Stimulated activated CD8-positive, alpha-beta memory T cell treated with anti-CD3 and anti-CD28 coated beads, Interleukin-7, amount 100 ng/mL, for 24 hours (primary cell): ENCODE results near the gene CNIH2.
"Not testable (repeated sequence)": the region's sequence is repeated elsewhere in the genome, so short reads cannot be mapped to it uniquely, and the experiment has no call there.

Experiments used
- DNase-seq: peaks from one replicate; pipeline ENCODE4 v3.0.0-alpha.2; 2020; ENCODE audit warnings: low read depth

CNIH2 gene

DNA sequence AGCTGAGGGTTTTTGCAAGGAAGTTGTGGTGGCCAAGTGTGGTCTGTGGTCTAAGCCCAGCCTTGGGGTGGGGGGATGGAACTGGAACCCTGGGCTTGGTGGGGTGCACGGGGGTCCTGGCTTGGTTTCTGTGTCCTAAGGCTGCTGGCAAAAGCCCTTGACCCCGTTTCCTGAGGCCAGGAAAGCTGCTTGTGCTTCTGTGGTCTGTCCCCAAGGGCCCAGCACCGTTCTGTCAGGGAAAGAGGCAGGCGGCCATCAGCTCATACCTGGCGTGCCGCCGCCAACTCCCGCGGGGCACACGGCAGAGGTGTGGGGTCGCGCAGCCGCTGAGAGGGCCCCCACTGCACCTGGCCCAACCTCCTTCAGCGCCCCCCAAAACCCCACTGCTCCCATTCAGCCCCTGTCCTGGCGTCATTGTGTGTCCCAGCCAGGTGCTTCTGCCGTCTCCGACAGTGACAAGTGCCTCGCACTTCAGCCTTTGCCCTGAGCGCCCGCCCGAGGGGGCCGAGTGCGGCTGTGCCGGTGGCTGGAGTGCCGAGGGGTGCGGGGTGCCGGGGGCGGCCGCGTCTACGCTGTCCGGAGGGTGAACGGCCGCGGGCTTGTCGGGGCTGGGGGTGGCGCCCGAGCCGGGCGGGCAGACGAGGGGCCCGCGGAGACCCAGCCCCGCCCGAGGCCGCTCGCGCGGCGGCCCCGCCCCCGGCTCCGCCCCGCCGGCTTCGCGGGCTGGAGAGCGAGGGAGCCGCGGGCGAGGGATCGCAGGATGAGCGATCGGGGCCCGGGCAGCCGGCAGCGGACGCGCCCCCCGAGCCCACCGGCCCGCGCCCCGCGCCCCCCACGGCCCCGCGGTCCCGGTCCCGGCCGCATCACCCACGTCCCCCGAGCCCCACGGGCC, at the start of gene CNIH2:
Gene CNIH2, plus strand, starts transcription at position 705 of the 892 bp plus-strand sequence. CDS start 282 bp downstream, outside the sequence.
- no peak for DNase-seq

DNA sequence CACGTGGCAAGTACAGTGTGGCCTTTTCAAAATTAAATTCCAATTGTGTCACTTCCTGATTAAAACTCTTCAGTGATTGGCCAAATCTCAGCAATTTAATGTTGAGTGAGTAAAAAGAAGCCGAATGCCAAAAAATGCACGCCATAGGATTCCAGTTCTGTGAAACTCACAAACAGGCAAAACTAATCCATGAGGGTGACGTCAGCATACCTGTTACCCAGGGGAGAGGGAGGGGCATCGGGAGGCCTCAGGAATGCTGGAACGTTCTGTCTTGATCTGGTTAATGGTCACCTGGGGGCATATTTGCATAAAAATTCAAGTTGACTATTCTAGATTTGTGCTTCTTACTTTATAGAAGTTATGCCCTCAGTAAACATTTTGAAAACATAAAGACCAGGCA, 49.5 kb upstream of the CNIH2 start:
- no peak for DNase-seq

DNA sequence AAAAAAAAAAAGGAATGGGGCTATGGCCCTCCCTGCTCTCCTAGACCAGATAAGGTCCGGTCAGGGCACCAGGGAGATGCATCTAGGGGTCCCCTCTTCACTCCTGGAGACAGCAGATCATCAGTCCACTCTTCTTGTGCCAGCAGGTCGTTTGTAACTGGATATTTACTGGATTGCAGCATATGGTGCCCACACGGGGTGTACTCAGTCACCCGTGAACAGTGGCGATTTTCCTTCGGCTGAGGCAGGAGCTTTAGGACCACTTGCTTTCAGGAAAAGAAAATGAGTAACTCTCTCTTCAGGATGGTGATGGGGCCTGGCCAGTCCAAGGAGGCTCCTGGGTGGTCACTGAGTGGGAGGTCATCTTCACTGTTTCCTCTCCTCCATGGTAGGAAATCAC, 47.8 kb upstream of the CNIH2 start:
- no peak for DNase-seq

DNA sequence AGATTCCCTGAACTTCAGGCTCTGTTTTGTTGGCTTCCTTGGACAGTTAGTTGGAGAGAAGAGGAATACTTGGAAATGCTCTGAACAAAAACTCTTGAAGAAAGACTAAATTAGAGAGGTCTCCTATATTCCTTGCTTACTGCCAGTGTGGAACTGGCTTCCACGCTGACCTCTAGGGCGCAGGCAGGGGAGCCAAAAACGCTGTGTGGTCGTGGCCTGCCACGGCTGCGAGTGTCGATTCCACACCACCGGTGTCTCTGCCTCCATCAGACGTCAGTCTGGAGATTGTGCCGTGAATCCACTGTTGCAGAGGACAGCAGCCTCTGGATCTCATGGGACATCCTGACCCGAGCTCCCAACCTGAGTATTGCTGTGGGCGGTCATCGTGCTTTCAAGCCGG, 47.0 kb upstream of the CNIH2 start:
- no peak for DNase-seq

DNA sequence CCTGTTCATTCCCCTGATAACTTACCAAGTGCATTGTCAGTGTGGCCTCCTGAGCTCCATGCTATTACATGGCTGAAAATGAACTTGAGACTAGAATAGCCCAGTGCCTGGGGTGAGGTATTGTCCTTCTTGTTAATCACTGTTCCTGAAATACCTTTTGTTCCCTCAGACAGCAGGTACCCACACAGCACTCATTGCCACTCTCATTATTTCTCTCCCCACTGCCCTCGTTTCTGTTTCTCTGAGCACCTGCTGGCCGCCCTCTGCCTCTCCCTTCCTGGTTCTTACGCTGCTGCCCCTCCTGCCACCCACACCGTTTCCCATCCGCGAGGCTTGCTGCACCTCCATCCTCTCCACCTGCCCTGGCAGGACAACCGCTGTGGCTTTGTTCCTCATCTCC, 46.4 kb upstream of the CNIH2 start:
- DNase-seq, result no peak

DNA sequence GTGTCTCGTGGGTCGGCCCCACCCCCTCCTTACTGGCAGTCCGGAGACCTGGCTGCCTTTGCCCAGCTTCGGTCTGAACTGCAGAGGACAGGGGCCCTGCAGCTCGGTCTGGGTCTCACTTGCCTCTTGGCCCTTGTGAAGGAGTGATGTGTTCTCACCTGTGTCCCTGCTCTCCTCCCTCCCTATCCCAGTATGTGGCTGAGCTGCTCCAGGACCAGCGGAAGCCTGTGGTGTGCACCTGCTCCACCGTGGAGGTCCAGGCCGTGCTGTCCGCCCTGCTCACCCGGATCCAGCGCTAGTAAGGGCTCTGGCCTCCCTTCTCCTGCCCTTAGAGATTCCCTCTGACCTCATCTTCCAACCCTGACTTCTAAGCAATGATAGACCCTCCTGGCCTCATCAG, 45.2 kb upstream of the CNIH2 start:
- DNase-seq, result no peak

DNA sequence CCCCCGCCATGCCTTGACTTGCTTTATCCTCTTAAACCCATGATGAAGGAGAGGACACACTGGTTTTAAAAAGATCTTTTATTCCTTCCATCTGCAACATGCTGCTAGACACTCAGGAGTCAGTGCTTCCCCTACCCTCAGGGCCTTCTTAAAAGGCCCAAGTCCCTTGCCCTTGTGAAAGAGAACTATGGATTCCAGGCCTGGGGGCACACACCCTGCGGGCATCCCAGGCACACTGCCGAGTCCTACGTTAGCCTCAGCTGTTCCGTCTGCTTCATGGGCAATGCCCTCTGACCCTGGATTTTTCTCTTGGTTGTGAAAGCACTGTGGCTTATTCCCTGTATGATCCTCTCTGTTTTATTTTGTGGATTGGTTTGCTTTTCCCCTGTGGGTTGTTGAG, 44.7 kb upstream of the CNIH2 start:
- DNase-seq, result no peak

DNA sequence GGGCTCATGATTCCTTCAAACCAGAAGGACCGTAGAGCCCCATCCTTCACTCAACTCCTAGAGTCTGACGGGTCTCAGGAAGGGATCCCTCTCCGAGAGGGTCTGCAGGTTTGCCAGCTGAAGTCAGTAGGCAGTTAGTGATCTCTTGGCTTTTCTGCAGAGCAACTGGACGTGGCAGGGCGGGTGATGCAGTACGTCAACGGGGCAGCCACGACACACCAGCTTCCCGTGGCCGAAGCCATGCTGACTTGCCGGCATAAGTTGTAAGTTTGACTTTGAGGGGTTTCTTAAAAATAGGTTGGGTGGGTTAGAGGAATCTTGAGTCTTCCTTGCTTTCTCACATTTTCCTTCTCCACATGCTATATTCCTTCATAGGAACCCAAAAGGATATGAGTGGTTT, 42.8 kb upstream of the CNIH2 start:
- DNase-seq, result no peak

DNA sequence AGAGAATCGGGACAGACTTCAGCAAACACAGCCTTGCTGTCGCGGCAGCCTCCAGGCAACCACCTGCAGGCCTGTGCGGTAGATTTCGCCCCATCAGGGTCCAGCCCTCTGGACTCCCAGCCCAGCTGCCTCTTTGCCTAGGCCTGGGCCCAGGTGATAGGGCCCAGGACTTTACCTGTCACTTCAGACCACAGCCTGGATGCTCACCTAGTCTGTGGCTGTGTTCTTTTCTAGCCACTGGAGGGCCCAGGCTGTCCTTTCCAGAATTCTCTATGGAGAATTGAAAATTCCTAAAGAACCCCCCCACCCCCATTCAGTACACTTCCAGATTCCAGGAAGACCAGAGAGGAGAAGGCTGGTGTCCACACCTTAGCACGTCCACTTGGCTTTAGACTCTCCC, 40.1 kb upstream of the CNIH2 start:
- DNase-seq, result no peak

DNA sequence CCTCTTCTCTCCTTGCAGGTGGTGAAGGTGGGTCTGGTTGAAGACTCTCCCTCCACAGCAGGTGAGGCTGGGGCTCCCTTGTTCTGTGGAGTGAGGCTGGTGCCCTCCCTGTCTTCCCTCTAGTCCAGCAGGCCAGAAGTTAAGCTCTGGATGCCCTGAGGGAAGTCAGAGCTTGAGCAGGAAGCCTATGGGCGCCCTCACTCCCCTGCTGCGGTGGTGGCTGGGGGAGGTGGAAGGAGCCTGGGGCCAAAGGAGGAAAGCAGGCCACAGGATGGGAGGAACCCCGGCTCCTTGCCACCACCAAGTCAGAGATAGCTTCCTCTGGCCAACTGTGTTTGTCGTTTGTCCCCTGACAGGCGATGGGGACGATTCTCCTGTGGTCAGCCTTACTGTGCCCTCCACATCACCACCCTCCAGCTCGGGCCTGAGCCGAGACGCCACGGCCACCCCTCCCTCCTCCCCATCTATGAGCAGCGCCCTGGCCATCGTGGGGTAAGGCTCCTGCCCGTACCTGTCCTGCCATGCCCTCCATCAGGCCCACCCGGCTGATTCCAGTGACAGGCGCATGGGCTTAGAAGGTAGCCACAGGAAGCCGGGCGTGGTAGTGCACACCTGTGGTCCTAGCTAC, 39.1 kb upstream of the CNIH2 start:
- DNase-seq, result no peak

DNA sequence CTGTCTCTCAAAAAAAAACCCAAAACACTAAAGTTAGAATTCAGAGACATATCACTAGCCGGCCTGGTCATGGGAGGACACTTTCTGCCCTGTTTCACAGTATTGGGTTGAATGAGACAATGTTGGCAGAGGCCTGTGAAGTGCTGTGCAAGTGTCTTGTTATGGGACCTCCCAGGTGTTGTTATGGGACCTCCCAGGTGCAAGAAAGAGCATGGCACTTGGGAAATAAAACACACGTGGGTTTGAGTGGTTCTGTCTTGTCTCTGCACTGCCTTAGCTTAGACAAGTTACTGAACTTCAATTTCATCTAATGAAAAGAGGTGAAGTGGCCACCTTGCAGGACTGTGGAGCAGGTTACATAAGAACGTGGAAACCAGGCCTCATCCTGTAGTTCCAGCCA, 38.5 kb upstream of the CNIH2 start:
- DNase-seq, result no peak

DNA sequence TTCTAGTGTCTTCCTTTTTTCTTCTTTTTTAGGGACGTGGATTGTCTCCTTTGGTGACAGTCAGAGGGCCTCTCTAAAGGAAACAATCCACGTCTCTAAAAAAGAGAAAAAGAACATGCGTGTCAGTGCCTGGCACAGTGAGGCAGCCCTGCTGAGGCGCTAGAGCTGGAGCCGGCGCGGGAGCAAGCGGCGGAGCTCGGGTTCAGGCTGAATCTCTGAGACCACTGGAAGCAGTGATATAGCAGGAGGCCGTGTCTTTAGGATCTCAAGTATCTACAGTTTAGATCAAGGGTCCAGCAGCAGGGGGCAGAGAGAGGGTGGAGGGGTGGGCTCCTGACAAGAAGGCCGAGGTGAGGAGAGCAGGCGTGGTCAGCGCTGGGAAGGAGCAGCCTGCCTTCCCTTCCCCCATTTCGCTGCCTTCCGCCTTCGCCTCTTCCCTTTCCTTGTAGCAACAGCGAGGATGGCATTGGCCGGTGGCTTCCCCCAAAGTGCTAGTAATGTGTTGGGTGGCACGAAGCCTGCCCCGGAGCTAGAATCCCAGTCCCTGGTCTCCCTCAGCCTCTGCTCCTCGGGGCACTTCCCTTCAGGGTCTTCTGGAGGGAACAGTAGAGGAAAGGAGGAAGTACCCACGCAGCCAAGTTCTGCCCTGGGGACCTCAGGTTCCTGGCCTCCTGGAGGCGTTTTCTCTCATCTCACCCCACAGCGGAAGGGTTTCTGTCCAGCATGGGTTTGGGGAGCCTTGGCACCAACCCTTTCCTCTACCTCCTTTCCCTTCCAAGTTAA, 37.8 kb upstream of the CNIH2 start:
- DNase-seq, result no peak

DNA sequence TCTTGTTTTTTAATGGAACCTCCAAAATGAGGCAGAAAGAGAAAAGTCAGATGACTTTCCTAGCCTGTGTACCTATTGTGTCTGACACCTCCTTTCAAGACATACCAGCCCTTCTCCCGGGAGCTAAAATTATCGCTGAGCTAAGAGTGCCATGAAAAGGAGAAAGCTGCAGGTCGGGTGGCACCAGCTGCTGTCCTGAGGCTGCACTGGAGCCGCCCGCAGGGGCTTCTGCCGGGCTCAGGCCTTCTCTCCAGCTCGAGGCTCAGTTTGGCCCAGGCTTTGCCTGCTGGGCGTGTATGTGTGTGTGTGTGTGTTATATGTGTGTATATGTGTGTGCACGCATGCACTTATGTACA, 37.2 kb upstream of the CNIH2 start:
- no peak for DNase-seq

DNA sequence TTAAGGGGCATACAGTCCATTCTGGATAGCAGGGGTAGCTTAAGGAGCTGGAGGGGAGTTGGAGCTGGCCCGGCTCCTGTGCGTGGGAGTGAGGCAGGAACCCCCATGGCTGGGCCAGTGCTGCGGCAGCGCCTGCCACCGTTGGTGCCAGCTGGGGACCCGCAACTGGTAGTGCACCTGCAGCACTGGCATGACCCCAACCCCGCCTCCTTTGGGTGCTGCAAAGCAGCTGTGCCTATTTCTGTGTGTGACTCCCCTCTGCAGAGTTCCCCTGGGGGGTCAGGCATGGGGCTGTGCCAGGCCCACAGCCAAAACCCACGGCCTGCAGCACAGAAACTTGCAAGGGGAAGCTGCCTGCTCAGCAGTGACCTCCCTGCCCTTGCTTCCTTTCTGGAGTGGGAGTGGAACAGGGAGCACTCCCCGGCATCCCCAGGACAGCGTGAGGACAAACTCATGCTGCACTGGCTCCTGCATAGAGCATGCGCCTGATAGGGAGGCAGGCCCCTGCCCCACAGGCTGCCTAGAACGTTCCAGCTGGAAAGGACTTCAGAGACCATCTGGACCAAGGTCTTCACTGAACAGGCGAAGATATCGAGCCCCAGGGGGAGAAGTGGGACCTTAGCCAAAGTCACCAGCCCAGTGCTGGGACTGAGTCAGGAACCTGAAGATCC, 35.7 kb upstream of the CNIH2 start:
- no peak for DNase-seq

DNA sequence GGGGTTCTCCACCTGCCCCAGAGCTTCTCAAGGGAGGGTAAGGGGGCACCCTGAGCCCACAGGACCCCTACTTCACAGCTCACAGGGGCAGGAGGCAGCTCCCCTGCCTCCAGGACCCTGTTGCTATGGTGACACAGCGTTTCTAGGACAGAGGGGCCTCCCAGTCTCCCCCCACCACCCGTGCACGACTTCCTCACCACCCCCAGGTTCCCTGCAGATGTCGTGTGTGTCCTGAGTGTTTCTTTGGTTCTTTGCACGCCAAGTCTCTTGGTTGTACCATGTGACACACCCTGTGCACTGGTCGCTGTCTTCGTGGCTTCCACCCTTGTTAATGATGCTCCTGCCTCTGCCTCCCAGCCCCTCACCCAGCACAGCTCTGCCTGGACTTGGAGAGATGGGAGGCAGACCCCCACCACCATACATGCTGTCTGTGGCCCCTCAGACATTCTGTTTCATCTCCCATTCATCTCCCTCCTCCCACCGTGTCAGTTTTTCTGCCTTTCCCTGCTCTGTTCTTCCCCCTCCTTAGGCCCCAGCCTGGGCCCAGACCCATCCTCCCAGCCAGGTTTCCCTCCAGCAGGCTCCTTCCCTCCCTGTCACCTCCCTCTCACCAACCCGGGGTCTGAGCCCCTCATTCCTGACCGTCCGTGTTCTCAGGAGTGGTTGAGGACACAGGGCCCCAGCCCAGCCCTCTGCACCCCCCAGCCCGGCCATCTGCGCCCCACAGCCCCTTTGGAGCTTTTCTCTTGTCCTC, 34.0 kb upstream of the CNIH2 start:
- DNase-seq, result no peak

DNA sequence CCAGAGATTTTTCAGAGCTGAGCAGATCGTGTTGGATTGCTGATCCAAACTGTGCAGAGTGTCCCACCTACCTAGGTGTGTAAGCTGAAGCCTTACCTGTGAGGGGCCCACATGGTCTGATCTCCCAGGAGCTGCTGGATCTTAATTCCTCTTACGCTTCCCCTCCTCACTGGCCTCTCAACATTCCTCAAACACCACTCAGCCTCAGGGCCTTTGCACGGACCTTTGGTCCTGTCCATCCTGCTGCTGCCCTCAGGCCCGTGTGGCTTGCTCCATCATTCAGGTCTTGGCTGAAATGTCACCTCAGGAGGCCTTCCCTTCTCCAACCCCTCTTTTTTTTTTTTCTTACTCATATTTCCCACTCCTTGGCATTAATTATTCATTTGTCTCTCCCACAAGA, 30.7 kb upstream of the CNIH2 start:
- DNase-seq, result no peak

DNA sequence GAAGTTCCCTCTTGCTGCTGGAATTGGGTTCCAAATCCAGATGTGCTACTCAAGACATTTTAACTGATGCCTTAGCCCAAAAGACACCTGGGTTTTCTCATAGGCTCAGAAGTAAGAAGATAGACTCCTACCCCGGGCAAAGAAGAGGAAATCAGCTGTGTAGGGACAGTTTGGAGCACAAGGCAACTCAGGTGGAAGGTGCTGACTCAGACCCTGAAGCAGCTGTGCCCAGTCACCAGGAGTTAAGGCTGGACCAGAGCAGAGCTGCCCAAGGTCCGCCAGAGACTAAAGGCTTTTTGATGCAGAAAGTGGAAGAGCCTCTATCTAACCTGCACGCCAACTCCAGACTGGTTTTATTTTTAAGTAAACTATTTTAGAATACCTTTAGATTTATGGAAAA, 30.2 kb upstream of the CNIH2 start:
- no peak for DNase-seq

DNA sequence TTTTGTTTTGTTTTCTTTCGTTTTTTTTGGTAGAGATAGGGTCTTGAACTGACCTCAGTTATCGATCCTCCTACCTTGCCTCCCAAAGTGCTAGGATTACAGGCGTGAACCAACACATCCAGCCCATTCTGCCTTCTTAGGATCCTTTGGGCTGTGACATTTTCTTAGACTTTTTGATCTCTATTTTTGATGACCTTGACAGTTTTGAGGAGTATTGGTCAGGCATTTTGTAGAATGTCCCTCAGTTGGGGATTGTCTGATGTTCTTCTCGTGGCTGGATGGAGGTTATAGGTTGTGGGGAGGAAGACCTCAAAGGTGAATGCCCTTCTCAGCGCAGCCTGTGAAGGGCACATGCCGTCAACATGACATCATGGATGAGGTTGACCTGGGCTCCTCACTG, 29.1 kb upstream of the CNIH2 start:
- DNase-seq, result no peak

DNA sequence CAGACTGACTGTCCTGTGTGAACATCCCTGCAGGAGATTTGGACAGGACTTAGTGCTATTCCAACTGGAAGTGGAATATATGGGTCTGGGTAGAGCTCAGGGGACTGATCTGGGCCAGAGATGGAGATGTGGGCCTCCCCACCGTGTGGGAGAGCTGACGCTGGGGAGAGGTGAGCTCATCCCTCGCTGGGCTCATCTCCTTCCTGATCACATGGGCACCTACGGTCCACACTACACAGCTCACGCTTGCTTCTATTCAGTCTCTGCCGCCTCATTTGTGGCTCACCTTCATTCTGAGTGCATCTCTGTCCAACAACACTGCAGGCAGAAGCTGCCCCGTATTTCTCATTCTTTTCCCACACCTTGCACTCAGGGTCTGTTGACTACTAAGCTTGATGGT, 26.2 kb upstream of the CNIH2 start:
- DNase-seq, result no peak

DNA sequence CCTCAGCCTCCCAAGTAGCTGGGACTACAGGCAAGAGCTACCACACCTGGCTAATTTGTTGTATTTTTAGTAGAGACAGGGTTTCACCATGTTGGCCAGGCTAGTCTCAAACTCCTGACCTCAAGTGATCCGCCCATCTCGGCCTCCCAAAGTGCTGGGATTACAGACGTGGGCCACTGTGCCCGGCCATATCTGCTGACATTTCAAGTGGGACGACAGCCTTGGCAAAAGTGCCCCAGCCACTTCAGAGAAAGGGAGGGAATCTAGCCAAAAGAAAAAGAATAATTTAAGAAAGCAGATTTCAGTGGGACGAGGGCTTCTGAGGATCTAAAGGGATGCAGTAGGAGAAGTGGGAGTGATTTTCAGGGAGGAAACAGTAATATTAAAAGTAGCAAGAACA, 24.9 kb upstream of the CNIH2 start:
- not testable (repeated sequence) for DNase-seq

DNA sequence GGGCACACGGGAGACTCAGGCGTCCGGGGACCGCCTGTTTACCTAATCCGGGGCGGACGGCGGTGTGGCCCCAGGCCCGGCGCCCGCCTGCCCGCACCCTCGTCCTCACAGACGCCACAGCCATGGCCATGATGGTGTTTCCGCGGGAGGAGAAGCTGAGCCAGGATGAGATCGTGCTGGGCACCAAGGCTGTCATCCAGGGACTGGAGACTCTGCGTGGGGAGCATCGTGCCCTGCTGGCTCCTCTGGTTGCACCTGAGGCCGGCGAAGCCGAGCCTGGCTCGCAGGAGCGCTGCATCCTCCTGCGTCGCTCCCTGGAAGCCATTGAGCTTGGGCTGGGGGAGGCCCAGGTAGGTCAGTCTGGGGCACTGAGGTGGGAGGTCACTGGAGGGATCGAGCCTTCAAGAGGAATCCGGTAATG, 19.5 kb upstream of the CNIH2 start:
- DNase-seq, result no peak

DNA sequence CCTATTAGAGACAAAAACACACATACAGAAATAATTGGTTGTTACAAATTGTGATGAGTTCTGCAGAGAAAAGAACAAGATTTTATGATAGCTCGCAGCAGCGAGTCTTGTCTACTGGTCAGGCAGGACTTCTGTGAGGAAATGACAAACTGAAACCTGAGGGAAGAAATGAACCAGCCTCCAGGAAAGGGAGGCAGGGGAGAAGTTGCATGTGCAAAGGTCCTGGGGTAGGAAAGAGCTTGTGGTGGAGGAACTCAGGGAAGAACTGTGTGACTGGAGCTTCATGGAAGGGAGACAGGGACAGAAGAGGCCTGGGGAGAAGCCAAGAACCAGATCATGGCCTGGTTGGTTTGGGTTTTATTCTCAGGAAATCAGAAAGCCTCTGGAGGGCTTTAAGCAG, 18.8 kb upstream of the CNIH2 start:
- DNase-seq, result no peak
